ENCODE measurements around the gene AARS1.
"Not testable (repeated sequence)": the region's sequence is repeated elsewhere in the genome, so short reads cannot be mapped to it uniquely, and the experiment has no call there.

AARS1 gene

DNA sequence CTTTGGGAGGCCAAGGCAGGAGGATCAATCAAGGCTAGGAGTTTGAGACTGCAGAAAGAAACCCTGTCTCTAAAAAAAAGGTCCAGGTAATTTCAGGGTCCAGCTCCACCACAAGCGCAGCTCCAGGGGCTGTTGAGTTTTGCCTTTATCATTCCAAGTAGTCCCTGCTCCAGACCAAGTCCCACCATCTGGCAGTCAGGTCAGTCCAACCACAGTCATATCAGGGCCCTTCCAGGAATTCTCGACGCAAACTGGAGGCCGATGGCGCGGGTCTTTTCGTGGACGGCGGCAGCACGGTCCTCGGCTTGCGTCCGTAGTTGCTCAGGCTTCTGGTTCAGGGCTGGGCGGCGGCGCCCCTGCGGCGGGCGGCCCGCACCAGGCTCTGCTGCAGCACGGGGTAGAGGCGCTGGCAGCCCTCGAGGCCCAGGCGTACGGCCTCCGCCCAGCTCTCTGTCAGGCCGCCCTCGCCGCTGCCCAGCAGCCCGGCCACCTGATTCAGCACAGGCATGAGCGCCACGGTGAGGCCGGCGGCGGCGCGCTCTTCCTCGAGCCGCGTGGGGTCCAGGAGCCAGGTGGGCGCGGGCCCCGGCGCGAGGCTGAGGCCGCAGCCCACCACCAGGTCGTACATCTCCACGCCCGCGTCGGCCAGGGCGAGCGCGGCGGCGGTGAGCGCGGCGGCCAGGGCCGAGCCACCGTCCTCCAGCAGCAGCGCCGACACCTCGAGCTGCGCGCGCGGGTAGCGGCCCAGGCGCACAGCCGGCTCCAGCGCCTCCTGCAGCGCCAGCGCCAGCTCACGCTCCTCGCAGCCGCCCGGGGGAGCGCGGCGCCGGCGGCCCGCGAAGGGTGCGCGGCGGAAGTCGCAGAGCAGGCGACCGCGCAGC, 38.3 kb downstream of the AARS1 start (continued):
- TF ChIP-seq YY2 (tag by site-specific recombination; IDR thresholded peaks at IDR 0.05) (no peak), MZF1 (tag by site-specific recombination; IDR thresholded peaks at IDR 0.05; ENCODE audit: borderline replicate concordance) (no peak), ZSCAN30 (tag by site-specific recombination; IDR thresholded peaks at IDR 0.05) (peak; percentile 50; the same call in 1 of the 2 replicates), ZNF600 (tag by site-specific recombination; IDR thresholded peaks at IDR 0.05) (peak; percentile 80), ZNF701 (tag by site-specific recombination; IDR thresholded peaks at IDR 0.05) (no peak), ZNF121 (tag by site-specific recombination; IDR thresholded peaks at IDR 0.05) (no peak), PRDM1 (tag by site-specific recombination; IDR thresholded peaks at IDR 0.05) (no peak), ZBTB8A (tag by site-specific recombination; IDR thresholded peaks at IDR 0.05) (no peak; the same call in 1 of the 2 replicates), ZNF157 (tag by site-specific recombination; IDR thresholded peaks at IDR 0.05) (no peak), ZNF747 (tag by site-specific recombination; IDR thresholded peaks at IDR 0.05) (no peak), ZNF837 (tag by site-specific recombination; IDR thresholded peaks at IDR 0.05) (peak; percentile 72; the same call in 1 of the 2 replicates), WT1 (tag by site-specific recombination; IDR thresholded peaks at IDR 0.05) (no peak), GLIS1 (tag by site-specific recombination; IDR thresholded peaks at IDR 0.05) (peak; percentile 34; the same call in 1 of the 2 replicates), ZNF777 (tag by site-specific recombination; IDR thresholded peaks at IDR 0.05; ENCODE audit: borderline replicate concordance) (no peak), ZNF335 (tag by site-specific recombination; conservative IDR thresholded peaks at IDR 0.05) (peak; percentile 52), BCL11A (tag by site-specific recombination; IDR thresholded peaks at IDR 0.05; ENCODE audit: low read depth) (no peak), ZNF366 (tag by site-specific recombination; conservative IDR thresholded peaks at IDR 0.05) (no peak), ZNF626 (tag by site-specific recombination; IDR thresholded peaks at IDR 0.05) (no peak), ZEB2 (tag by site-specific recombination; IDR thresholded peaks at IDR 0.05) (no peak), ZBTB17 (tag by site-specific recombination; IDR thresholded peaks at IDR 0.05) (peak; percentile 16; the same call in 1 of the 2 replicates)
- TF ChIP-seq, protein P1, sequence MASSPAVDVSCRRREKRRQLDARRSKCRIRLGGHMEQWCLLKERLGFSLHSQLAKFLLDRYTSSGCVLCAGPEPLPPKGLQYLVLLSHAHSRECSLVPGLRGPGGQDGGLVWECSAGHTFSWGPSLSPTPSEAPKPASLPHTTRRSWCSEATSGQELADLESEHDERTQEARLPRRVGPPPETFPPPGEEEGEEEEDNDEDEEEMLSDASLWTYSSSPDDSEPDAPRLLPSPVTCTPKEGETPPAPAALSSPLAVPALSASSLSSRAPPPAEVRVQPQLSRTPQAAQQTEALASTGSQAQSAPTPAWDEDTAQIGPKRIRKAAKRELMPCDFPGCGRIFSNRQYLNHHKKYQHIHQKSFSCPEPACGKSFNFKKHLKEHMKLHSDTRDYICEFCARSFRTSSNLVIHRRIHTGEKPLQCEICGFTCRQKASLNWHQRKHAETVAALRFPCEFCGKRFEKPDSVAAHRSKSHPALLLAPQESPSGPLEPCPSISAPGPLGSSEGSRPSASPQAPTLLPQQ (tag by site-specific recombination; IDR thresholded peaks at IDR 0.05) = peak; percentile 52; the same call in 1 of the 2 replicates
- TF ChIP-seq, protein P2, sequence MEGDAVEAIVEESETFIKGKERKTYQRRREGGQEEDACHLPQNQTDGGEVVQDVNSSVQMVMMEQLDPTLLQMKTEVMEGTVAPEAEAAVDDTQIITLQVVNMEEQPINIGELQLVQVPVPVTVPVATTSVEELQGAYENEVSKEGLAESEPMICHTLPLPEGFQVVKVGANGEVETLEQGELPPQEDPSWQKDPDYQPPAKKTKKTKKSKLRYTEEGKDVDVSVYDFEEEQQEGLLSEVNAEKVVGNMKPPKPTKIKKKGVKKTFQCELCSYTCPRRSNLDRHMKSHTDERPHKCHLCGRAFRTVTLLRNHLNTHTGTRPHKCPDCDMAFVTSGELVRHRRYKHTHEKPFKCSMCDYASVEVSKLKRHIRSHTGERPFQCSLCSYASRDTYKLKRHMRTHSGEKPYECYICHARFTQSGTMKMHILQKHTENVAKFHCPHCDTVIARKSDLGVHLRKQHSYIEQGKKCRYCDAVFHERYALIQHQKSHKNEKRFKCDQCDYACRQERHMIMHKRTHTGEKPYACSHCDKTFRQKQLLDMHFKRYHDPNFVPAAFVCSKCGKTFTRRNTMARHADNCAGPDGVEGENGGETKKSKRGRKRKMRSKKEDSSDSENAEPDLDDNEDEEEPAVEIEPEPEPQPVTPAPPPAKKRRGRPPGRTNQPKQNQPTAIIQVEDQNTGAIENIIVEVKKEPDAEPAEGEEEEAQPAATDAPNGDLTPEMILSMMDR (tag by site-specific recombination; IDR thresholded peaks at IDR 0.05) = peak; percentile 37; the same call in 1 of the 2 replicates
- TF ChIP-seq, protein P3, sequence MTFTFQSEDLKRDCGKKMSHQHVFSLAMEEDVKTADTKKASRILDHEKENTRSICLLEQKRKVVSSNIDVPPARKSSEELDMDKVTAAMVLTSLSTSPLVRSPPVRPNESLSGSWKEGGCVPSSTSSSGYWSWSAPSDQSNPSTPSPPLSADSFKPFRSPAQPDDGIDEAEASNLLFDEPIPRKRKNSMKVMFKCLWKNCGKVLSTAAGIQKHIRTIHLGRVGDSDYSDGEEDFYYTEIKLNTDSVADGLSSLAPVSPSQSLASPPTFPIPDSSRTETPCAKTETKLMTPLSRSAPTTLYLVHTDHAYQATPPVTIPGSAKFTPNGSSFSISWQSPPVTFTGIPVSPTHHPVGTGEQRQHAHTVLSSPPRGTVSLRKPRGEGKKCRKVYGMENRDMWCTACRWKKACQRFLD (tag by site-specific recombination; IDR thresholded peaks at IDR 0.05) = no peak

DNA sequence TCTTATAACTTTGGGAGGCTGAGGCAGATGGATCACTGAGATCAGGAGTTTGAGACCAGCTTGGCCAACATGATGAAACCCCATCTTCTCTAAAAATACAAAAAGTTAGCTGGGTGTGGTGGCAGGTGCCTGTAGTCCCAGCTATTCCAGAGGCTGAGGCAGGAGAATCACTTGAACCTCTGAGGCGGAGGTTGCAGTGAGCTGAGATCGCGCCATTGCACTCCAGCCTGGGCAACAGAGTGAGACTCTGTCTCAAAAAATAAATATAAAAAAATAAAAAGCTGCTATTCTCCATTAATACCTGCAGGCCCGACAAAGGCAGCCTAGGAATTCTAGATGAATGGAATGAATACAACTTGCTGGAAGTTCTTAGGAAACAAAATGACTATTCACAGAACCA, 39.6 kb downstream of the AARS1 start:
- H3K27ac ChIP-seq (ENCODE audit: extremely low read depth, low read depth, low read length); H3K4me1 ChIP-seq (ENCODE audit: control insufficient read depth, insufficient read depth, low read length); H3K9me3 ChIP-seq (ENCODE audit: control insufficient read depth, insufficient read depth, low read depth, low read length); CTCF ChIA-PET: not testable (repeated sequence)
- peak; percentile 88 for TF ChIP-seq ZNF121 (tag by site-specific recombination; IDR thresholded peaks at IDR 0.05)
- peaks cover 7 to 38% of the 10 kb centered on the region in 2 experiments; a peak in 2 of 3 replicates for H3K36me3 ChIP-seq (ENCODE audit: control insufficient read depth in 2 of 2, insufficient read depth in 1 of 2, low read length in 2 of 2)
- peak overlapping the region; percentile 41 for H3K4me3 ChIP-seq (ENCODE audit: low read depth, low read length)
- POLR2A ChIA-PET = interaction anchor here (0.6 kb wide), 1 partner anchor 44 kb away, joined by 3 read pairs; no protein-coding TSS in a partner anchor

DNA sequence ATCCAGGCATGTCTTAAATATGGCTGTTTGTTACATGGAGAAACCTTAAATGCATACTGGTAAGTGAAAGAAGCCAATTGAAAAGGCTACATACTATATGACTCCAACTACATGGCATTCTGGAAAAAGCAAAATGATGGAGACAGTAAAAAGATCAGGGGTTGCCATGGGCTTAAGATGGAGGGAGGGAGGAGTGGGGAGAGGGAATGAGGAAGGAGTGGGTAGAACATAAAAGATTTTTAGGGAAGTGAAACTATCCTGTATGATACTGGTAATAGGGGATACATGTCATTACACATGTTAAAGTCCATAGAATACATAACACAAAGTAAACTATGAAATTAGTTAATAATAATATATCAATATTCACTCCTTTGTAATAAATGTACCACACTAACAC, 50.5 kb downstream of the AARS1 start:
- H3K9me3 ChIP-seq (ENCODE audit: control insufficient read depth, insufficient read depth, low read depth, low read length); H3K27ac ChIP-seq (ENCODE audit: extremely low read depth, low read depth, low read length); CTCF ChIA-PET; H3K4me3 ChIP-seq (ENCODE audit: low read depth, low read length); H3K4me1 ChIP-seq (ENCODE audit: control insufficient read depth, insufficient read depth, low read length); POLR2A ChIA-PET: not testable (repeated sequence)
- H3K36me3 ChIP-seq (ENCODE audit: control insufficient read depth in 2 of 2, insufficient read depth in 1 of 2, low read length in 2 of 2) = peaks cover 1 to 10% of the 10 kb centered on the region in 2 experiments; a peak in 2 of 3 replicates

DNA sequence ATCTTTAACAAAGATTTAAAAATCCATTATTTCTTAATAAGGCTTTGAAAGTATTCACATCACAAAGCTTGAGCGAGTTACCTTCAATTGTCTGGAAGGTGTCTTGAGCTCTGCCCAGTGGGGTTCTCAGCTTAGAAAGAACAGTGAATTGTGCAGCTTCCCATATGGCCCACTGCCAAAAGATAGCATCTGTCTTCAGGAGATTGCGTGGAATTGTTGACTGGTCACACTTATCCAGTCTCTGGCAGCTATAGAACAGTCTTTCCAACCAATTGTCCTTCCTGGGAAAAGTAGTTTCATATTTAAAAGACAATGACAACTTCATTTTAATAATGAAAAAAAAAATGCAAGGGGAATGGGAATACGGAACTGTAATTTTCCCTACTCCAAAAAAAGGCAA, 57.5 kb downstream of the AARS1 start:
- CTCF ChIA-PET; H3K9me3 ChIP-seq (ENCODE audit: control insufficient read depth, insufficient read depth, low read depth, low read length); H3K4me1 ChIP-seq (ENCODE audit: control insufficient read depth, insufficient read depth, low read length); H3K27ac ChIP-seq (ENCODE audit: extremely low read depth, low read depth, low read length); POLR2A ChIA-PET; H3K4me3 ChIP-seq (ENCODE audit: low read depth, low read length): not testable (repeated sequence)
- peaks cover 3 to 33% of the 10 kb centered on the region in 2 experiments; a peak in 2 of 3 replicates for H3K36me3 ChIP-seq (ENCODE audit: control insufficient read depth in 2 of 2, insufficient read depth in 1 of 2, low read length in 2 of 2)

Measured in HEK293 (cell line).